Natural killer cell (primary cell): Measurements from ENCODE around the gene FAM168B. TPM values are rescaled to one million over a fixed set of nuclear protein-coding genes. Genes with fewer than 3 reads are reported as not detected.

Source experiments
- ATAC-seq, 3 donors: fragments of 150-1000 bp in 2 of 3; fragments of 200-7000 bp in 1 of 3; cut with Tn5 transposase; 1 replicate in 1 of 3; 2 replicates in 2 of 3; pipeline ENCODE4 v1.10.0; 2021; ENCODE audit warnings: mild to moderate bottlenecking in 2 of 3, moderate library complexity in 2 of 3
- DNase-seq, 2 donors: peaks; one replicate each; pipeline versions ENCODE4 v3.0.0 to v3.0.0-alpha.2; 2013 to 2021; ENCODE audit warnings: mixed read lengths in 1 of 2
- H3K27ac ChIP-seq: one replicate; pipeline ENCODE4 v1.5.1; 2013; ENCODE audit warnings: mild to moderate bottlenecking, low read length
- H3K27me3 ChIP-seq: one replicate; pipeline ENCODE4 v1.6.1; 2013; ENCODE audit warnings: low read length; ENCODE audit not compliant: control insufficient read depth, insufficient read depth
- H3K36me3 ChIP-seq: one replicate; pipeline ENCODE4 v1.6.1; 2013; ENCODE audit warnings: low read length; ENCODE audit not compliant: control insufficient read depth, insufficient read depth
- H3K4me1 ChIP-seq: one replicate; pipeline ENCODE4 v1.6.1; 2013; ENCODE audit warnings: low read length; ENCODE audit not compliant: control insufficient read depth, insufficient read depth
- H3K4me3 ChIP-seq: one replicate; pipeline ENCODE4 v1.5.1; 2013; ENCODE audit warnings: low read length
- H3K9me3 ChIP-seq: one replicate; pipeline ENCODE4 v1.6.1; 2013; ENCODE audit warnings: low read length; ENCODE audit not compliant: control insufficient read depth, insufficient read depth
- H3K27ac Mint-ChIP-seq, 2 donors: one replicate each; pipeline ENCODE4 v1.8.0; 2022; ENCODE audit warnings: mild to moderate bottlenecking in 2 of 2, mixed read lengths in 2 of 2, moderate library complexity in 1 of 2
- H3K27me3 Mint-ChIP-seq, 2 donors: one replicate each; pipeline ENCODE4 v1.8.0; 2022; ENCODE audit warnings: low read depth in 2 of 2, mixed read lengths in 2 of 2
- H3K36me3 Mint-ChIP-seq: one replicate; pipeline ENCODE4 v1.8.0; 2022; ENCODE audit warnings: mixed read lengths
- H3K4me1 Mint-ChIP-seq, 2 donors: one replicate each; pipeline ENCODE4 v1.8.0; 2022; ENCODE audit warnings: mixed read lengths in 2 of 2
- H3K4me3 Mint-ChIP-seq: one replicate; pipeline ENCODE4 v1.8.0; 2022; ENCODE audit warnings: mild to moderate bottlenecking, moderate library complexity, mixed read lengths
- H3K9me3 Mint-ChIP-seq, 2 donors: one replicate each; pipeline ENCODE4 v1.8.0; 2022; ENCODE audit warnings: mixed read lengths in 2 of 2
- CTCF ChIP-seq: fragments of 200-600 bp; IDR thresholded peaks from one replicate; pipeline ENCODE4 v1.8.0; 2022; ENCODE audit warnings: antibody characterized with exemption
- WGBS: methylation state at CpG from one replicate; pipeline ENCODE4 v1.1.7; 2013; ENCODE audit warnings: missing lambda C conversion rate; ENCODE audit not compliant: insufficient coverage; 5-methylcytosine and 5-hydroxymethylcytosine counted together
- intact Hi-C: fragments of 100-400 bp; cut with micrococcal nuclease; formaldehyde crosslinking; loops from one replicate; pipeline ENCODE4 v1.14.2; 2022
- total RNA-seq, 4 donors: library from RNA; stranded (reverse); fragments of 120-200 nt in 1 of 4; gene quantifications; one replicate each; pipeline versions ENCODE4 v1.2.3 to v1.2.4, GENCODE V29; 2013 to 2022

Gene FAM168B
- total RNA-seq, 3 donors from 2014 or later (not counting 1 experiment from before 2014, with no cell fraction given), result 56.0 to 70.7 (median 65.3) TPM

GRCh38 chr2:131009713-131010475, 83.4 kb downstream of the FAM168B start:
- no peak overlapping the region for H3K4me3 Mint-ChIP-seq
- 53% methylated on average over 3 of the region's 6 CpGs for WGBS
- DNase-seq, result no peak

GRCh38 chr2:131008967-131009366, 84.3 kb downstream of the FAM168B start:
- no peak for TF ChIP-seq CTCF
- H3K9me3 Mint-ChIP-seq, result no peaks in the 10 kb centered on the region
- intact Hi-C loops, result no loop called here
- Histone ChIP-seq H3K4me1 (peaks cover 10% of the 10 kb centered on the region), H3K27ac (no peak overlapping the region), H3K4me3 (no peak overlapping the region), H3K36me3 (no peaks in the 10 kb centered on the region), H3K9me3 (no peaks in the 10 kb centered on the region), H3K27me3 (no peaks in the 10 kb centered on the region)
- H3K27me3 Mint-ChIP-seq, result peaks cover 6 to 9% of the 10 kb centered on the region in 2 donors
- no CpG with 5 or more reads among the region's 1 CpG for WGBS
- H3K27ac Mint-ChIP-seq, result no peak overlapping the region
- H3K36me3 Mint-ChIP-seq, result no peaks in the 10 kb centered on the region
- DNase-seq (no peak), ATAC-seq (no peak)
- peaks cover 28 to 32% of the 10 kb centered on the region in 2 donors for H3K4me1 Mint-ChIP-seq
- no peak overlapping the region for H3K4me3 Mint-ChIP-seq

More at GRCh38 chr2:131009713-131010475, 83.4 kb downstream of the FAM168B start:
- Mint-ChIP-seq H3K27ac (no peak overlapping the region), H3K4me1 (peaks cover 28 to 32% of the 10 kb centered on the region in 2 donors), H3K27me3 (peaks cover 6 to 14% of the 10 kb centered on the region in 2 donors), H3K9me3 (no peaks in the 10 kb centered on the region), H3K36me3 (no peaks in the 10 kb centered on the region)
- Histone ChIP-seq H3K27me3 (no peaks in the 10 kb centered on the region), H3K9me3 (no peaks in the 10 kb centered on the region), H3K4me1 (peaks cover 10% of the 10 kb centered on the region), H3K4me3 (no peak overlapping the region), H3K36me3 (no peaks in the 10 kb centered on the region), H3K27ac (no peak overlapping the region)
- no peak for ATAC-seq
- intact Hi-C loops, result no loop called here
- no peak for TF ChIP-seq CTCF

GRCh38 chr2:131006561-131006960, 86.7 kb downstream of the FAM168B start:
- peaks cover 10% of the 10 kb centered on the region for H3K4me1 ChIP-seq
- Mint-ChIP-seq H3K4me3 (no peak overlapping the region), H3K27ac (no peak overlapping the region), H3K36me3 (no peaks in the 10 kb centered on the region), H3K4me1 (peaks cover 25 to 28% of the 10 kb centered on the region in 2 donors), H3K9me3 (no peaks in the 10 kb centered on the region), H3K27me3 (peaks cover 4 to 11% of the 10 kb centered on the region in 2 donors)
- no peaks in the 10 kb centered on the region for H3K9me3 ChIP-seq
- H3K4me3 ChIP-seq, result no peak overlapping the region
- DNase-seq, result no peak
- whole genome bisulfite sequencing, result 97% methylated on average over 2 of the region's 2 CpGs
- no peak for ATAC-seq
- TF ChIP-seq CTCF, result no peak
- H3K27ac ChIP-seq, result no peak overlapping the region
- no peaks in the 10 kb centered on the region for H3K36me3 ChIP-seq
- no peaks in the 10 kb centered on the region for H3K27me3 ChIP-seq
- intact Hi-C loops, result no loop called here
